Neuronal stem cell (in vitro differentiated cells): Measurements from ENCODE around the gene GNB2.
A peak's percentile ranks its signal among the peaks of the same experiment; 100 is the strongest.

Source experiments
- DNase-seq: peaks from one replicate; pipeline ENCODE4 v3.0.0-alpha.2; 2013; ENCODE audit warnings: low spot score
- H2AFZ ChIP-seq: one replicate; pipeline ENCODE4 v1.6.1; 2013; ENCODE audit warnings: mild to moderate bottlenecking, low read length, inconsistent platforms
- H2AK5ac ChIP-seq: 2 replicates; pipeline ENCODE4 v1.6.1; 2013; ENCODE audit warnings: low read depth, mild to moderate bottlenecking, inconsistent platforms, low read length, moderate library complexity, mixed read lengths
- H2BK120ac ChIP-seq: 2 replicates; pipeline ENCODE4 v1.6.1; 2013; ENCODE audit warnings: low read depth, mild to moderate bottlenecking, inconsistent platforms, low read length, moderate library complexity, mixed read lengths
- H2BK12ac ChIP-seq: one replicate; pipeline ENCODE4 v1.6.1; 2013; ENCODE audit warnings: low read length, inconsistent platforms
- H2BK15ac ChIP-seq: 2 replicates; pipeline ENCODE4 v1.6.1; 2013; ENCODE audit warnings: mild to moderate bottlenecking, low read length, inconsistent platforms, mixed read lengths
- H2BK5ac ChIP-seq: one replicate; pipeline ENCODE4 v1.6.1; 2013; ENCODE audit warnings: inconsistent platforms, mild to moderate bottlenecking, low read length, moderate library complexity
- H3K14ac ChIP-seq: one replicate; pipeline ENCODE4 v1.6.1; 2013; ENCODE audit warnings: low read length, inconsistent platforms
- H3K18ac ChIP-seq: 2 replicates; pipeline ENCODE4 v1.6.1; 2013; ENCODE audit warnings: low read length, inconsistent platforms
- H3K23ac ChIP-seq: 2 replicates; pipeline ENCODE4 v1.6.1; 2013; ENCODE audit warnings: low read depth, mild to moderate bottlenecking, mixed read lengths, low read length, inconsistent platforms; ENCODE audit not compliant: poor library complexity
- H3K27ac ChIP-seq: replicated peaks from 3 replicates; pipeline ENCODE4 v1.5.1; 2013; ENCODE audit warnings: low read length, inconsistent platforms
- H3K27me3 ChIP-seq, 3 experiments: 2 replicates each; pipeline ENCODE4 v1.6.1; 2013; ENCODE audit warnings: low read length in 3 of 3, mild to moderate bottlenecking in 2 of 3, inconsistent platforms in 1 of 3, low read depth in 1 of 3, mixed read lengths in 1 of 3, moderate library complexity in 1 of 3; ENCODE audit not compliant: control insufficient read depth in 3 of 3, insufficient read depth in 3 of 3
- H3K36me3 ChIP-seq, 2 donors: replicated peaks in 1 of 2; 2 replicates each; pipeline ENCODE4 v1.6.1; 2013; ENCODE audit warnings: low read length in 2 of 2; ENCODE audit not compliant: control insufficient read depth in 2 of 2, insufficient read depth in 2 of 2
- H3K4ac ChIP-seq: 2 replicates; pipeline ENCODE4 v1.6.1; 2013; ENCODE audit warnings: inconsistent platforms, mild to moderate bottlenecking, low read length, moderate library complexity
- H3K4me1 ChIP-seq, 2 donors: 1 replicate in 1 of 2; 2 replicates in 1 of 2; pipeline ENCODE4 v1.6.1; 2013; ENCODE audit warnings: low read length in 2 of 2, low read depth in 1 of 2; ENCODE audit not compliant: control insufficient read depth in 2 of 2, insufficient read depth in 1 of 2
- H3K4me2 ChIP-seq: one replicate; pipeline ENCODE4 v1.6.1; 2013; ENCODE audit warnings: mild to moderate bottlenecking, low read length, inconsistent platforms; ENCODE audit not compliant: insufficient read depth, poor library complexity, severe bottlenecking
- H3K4me3 ChIP-seq, 2 donors: 2 replicates each; pipeline ENCODE4 v1.5.1; 2013; ENCODE audit warnings: low read length in 2 of 2, mild to moderate bottlenecking in 2 of 2, inconsistent platforms in 1 of 2, moderate library complexity in 1 of 2
- H3K79me1 ChIP-seq: one replicate; pipeline ENCODE4 v1.6.1; 2013; ENCODE audit warnings: low read depth, mild to moderate bottlenecking, inconsistent platforms, low read length, moderate library complexity
- H3K9ac ChIP-seq: one replicate; pipeline ENCODE4 v1.6.1; 2013; ENCODE audit warnings: mild to moderate bottlenecking, low read depth, low read length, inconsistent platforms; ENCODE audit not compliant: poor library complexity
- H3K9me3 ChIP-seq, 2 donors: replicated peaks in 1 of 2; 2 replicates each; pipeline versions ENCODE3 to v1.6.1; 2013; ENCODE audit warnings: low read length in 2 of 2, mild to moderate bottlenecking in 2 of 2, inconsistent platforms in 1 of 2, low read depth in 1 of 2, mixed read lengths in 1 of 2, moderate library complexity in 1 of 2; ENCODE audit not compliant: control insufficient read depth in 2 of 2, insufficient read depth in 1 of 2
- H4K8ac ChIP-seq: one replicate; pipeline ENCODE4 v1.6.1; 2013; ENCODE audit warnings: low read depth, mild to moderate bottlenecking, inconsistent platforms, low read length, moderate library complexity
- H4K91ac ChIP-seq: one replicate; pipeline ENCODE4 v1.6.1; 2013; ENCODE audit warnings: low read length, low read depth, mild to moderate bottlenecking, inconsistent platforms; ENCODE audit not compliant: poor library complexity
- whole genome bisulfite sequencing, 2 donors: extraction: QIAGEN DNeasy Blood & Tissue Kit; methylation state at CpG; one replicate each; pipeline ENCODE4 v1.1.7; 2013; ENCODE audit warnings: missing lambda C conversion rate in 2 of 2, mixed read lengths in 1 of 2; ENCODE audit not compliant: insufficient read length in 2 of 2, insufficient replicate concordance in 1 of 2; ENCODE audit errors: extremely low coverage in 2 of 2; 5-methylcytosine and 5-hydroxymethylcytosine counted together

The GNB2 gene

GRCh38 chr7:100674411-100675104 is 1.0 kb downstream of the GNB2 start:
- Histone ChIP-seq H4K8ac (no peak overlapping the region), H3K9me3 (no peaks in the 10 kb centered on the region), H2BK5ac (peak overlapping the region; percentile 78), H3K36me3 (peaks cover 21 to 33% of the 10 kb centered on the region in 2 donors), H2AK5ac (peak overlapping the region; percentile 97), H3K14ac (peak overlapping the region; percentile 71), H3K4me1 (peaks cover 2 to 3% of the 10 kb centered on the region in 2 donors), H3K4ac (peak overlapping the region; percentile 23), H3K23ac (peak overlapping the region; percentile 91), H3K4me2 (peak overlapping the region; percentile 93), H3K79me1 (peaks cover 20% of the 10 kb centered on the region), H3K9ac (peak overlapping the region; percentile 97), H3K27me3 (no peaks in the 10 kb centered on the region), H3K18ac (peak overlapping the region; percentile 96), H3K27ac (no peak overlapping the region), H2BK15ac (peak overlapping the region; percentile 67), H2AFZ (peak overlapping the region; percentile 32), H4K91ac (no peak overlapping the region), H3K4me3 (peak overlapping the region; percentile 90 to 97), H2BK120ac (no peak overlapping the region), H2BK12ac (no peak overlapping the region)
- WGBS, 2 donors = no CpG with 5 or more reads among the region's 43 CpGs
- no peak for DNase-seq

- Histone ChIP-seq H2BK12ac (no peak overlapping the region), H3K23ac (no peak overlapping the region), H3K14ac (no peak overlapping the region), H3K9ac (peak overlapping the region; percentile 97), H3K9me3 (no peaks in the 10 kb centered on the region), H3K4me2 (peak overlapping the region; percentile 93), H2BK15ac (no peak overlapping the region), H3K4ac (no peak overlapping the region), H3K27ac (no peak overlapping the region), H2AK5ac (no peak overlapping the region), H2AFZ (no peak overlapping the region), H3K4me3 (peak overlapping the region; percentile 90 to 97), H4K8ac (no peak overlapping the region), H3K27me3 (no peaks in the 10 kb centered on the region), H3K79me1 (peaks cover 20% of the 10 kb centered on the region), H3K4me1 (peaks cover 2 to 3% of the 10 kb centered on the region in 2 donors), H3K18ac (peak overlapping the region; percentile 96), H3K36me3 (peaks cover 23 to 38% of the 10 kb centered on the region in 2 donors), H4K91ac (no peak overlapping the region), H2BK120ac (no peak overlapping the region), H2BK5ac (peak overlapping the region; percentile 24)
- WGBS, 2 donors = no CpG with 5 or more reads among the region's 46 CpGs
- DNase-seq = no peak
Measured at GRCh38 chr7:100675105-100675451, 1.5 kb downstream of the GNB2 start.

GRCh38 chr7:100675581-100676350 is 2.2 kb downstream of the GNB2 start:
- H3K4me3 ChIP-seq = peak overlapping the region; percentile 79 to 97

More at GRCh38 chr7:100675581-100676350, 2.2 kb downstream of the GNB2 start:
- H3K9me3 ChIP-seq = no peaks in the 10 kb centered on the region
- H4K91ac ChIP-seq = no peak overlapping the region
- H3K4me1 ChIP-seq = peaks cover 3 to 4% of the 10 kb centered on the region in 2 donors
- H4K8ac ChIP-seq = no peak overlapping the region
- H2AFZ ChIP-seq = peak overlapping the region; percentile 22
- peak overlapping the region; percentile 83 for H3K18ac ChIP-seq
- peak overlapping the region; percentile 24 for H2BK5ac ChIP-seq
- peaks cover 20% of the 10 kb centered on the region for H3K79me1 ChIP-seq
- no peak overlapping the region for H2BK15ac ChIP-seq
- peak overlapping the region; percentile 77 for H3K9ac ChIP-seq
- WGBS, 2 donors = no CpG with 5 or more reads among the region's 59 CpGs
- H2AK5ac ChIP-seq = no peak overlapping the region
- peaks cover 23 to 45% of the 10 kb centered on the region in 2 donors for H3K36me3 ChIP-seq
- DNase-seq = peak; percentile 68
- H3K4me2 ChIP-seq = peak overlapping the region; percentile 93
- no peak overlapping the region for H3K14ac ChIP-seq
- H2BK12ac ChIP-seq = no peak overlapping the region
- H3K27me3 ChIP-seq = no peaks in the 10 kb centered on the region
- peak overlapping the region; percentile 3 for H3K23ac ChIP-seq
- no peak overlapping the region for H3K27ac ChIP-seq
- no peak overlapping the region for H3K4ac ChIP-seq
- no peak overlapping the region for H2BK120ac ChIP-seq
